SK-N-SH treated with all-trans-retinoic acid at 6 μM for 48 hours (cell line): ENCODE data around the gene ST6GAL1.

Experiments
- ARNTL ChIP-seq: fragments of 450-650 bp; formaldehyde crosslinking; IDR thresholded peaks from 2 replicates; pipeline ENCODE4 v1.5.0; 2020; ENCODE audit warnings: low read depth, mild to moderate bottlenecking, moderate library complexity, borderline replicate concordance
- CREB5 ChIP-seq: fragments of 250-450 bp; sonication (Bioruptor Pico); IDR thresholded peaks from 2 replicates; pipeline ENCODE4 v1.5.1; 2020; ENCODE audit warnings: low read depth, mild to moderate bottlenecking, moderate library complexity
- CSDC2 ChIP-seq: fragments of 250-450 bp; sonication (Bioruptor Pico); IDR thresholded peaks from 2 replicates; pipeline ENCODE4 v1.5.0; 2020; ENCODE audit warnings: mild to moderate bottlenecking, moderate library complexity
- ISL1 ChIP-seq: fragments of 250-450 bp; sonication (Bioruptor Pico); IDR thresholded peaks from 2 replicates; pipeline ENCODE4 v2.1.2; 2022; ENCODE audit warnings: mild to moderate bottlenecking, moderate library complexity
- PATZ1 ChIP-seq: fragments of 250-450 bp; sonication (Bioruptor Pico); IDR thresholded peaks from 2 replicates; pipeline ENCODE4 v1.8.0; 2020; ENCODE audit warnings: mild to moderate bottlenecking, moderate library complexity, borderline replicate concordance
- PPARA ChIP-seq: fragments of 250-450 bp; sonication (Bioruptor Pico); IDR thresholded peaks from 2 replicates; pipeline ENCODE4 v1.5.0; 2020; ENCODE audit warnings: mild to moderate bottlenecking, borderline replicate concordance
- RARB ChIP-seq: fragments of 250-450 bp; sonication (Bioruptor Pico); IDR thresholded peaks from 2 replicates; pipeline ENCODE4 v1.8.0; 2021; ENCODE audit warnings: mild to moderate bottlenecking, moderate library complexity
- SNAI2 ChIP-seq: fragments of 250-450 bp; sonication (Bioruptor Pico); IDR thresholded peaks from 2 replicates; pipeline ENCODE4 v1.5.0; 2020; ENCODE audit warnings: mild to moderate bottlenecking, moderate library complexity
- TSHZ2 ChIP-seq: fragments of 250-450 bp; sonication (Bioruptor Pico); IDR thresholded peaks from 2 replicates; pipeline ENCODE4 v1.5.0; 2020; ENCODE audit warnings: mild to moderate bottlenecking, moderate library complexity
- ZC3H10 ChIP-seq: fragments of 250-450 bp; sonication (Bioruptor Pico); IDR thresholded peaks from 2 replicates; pipeline ENCODE4 v1.5.1; 2021; ENCODE audit warnings: mild to moderate bottlenecking, moderate library complexity
- ZFP3 ChIP-seq: fragments of 250-450 bp; sonication (Bioruptor Pico); IDR thresholded peaks from 2 replicates; pipeline ENCODE4 v1.5.0; 2020; ENCODE audit warnings: mild to moderate bottlenecking, moderate library complexity
- ZNF70 ChIP-seq: fragments of 450-650 bp; formaldehyde crosslinking; IDR thresholded peaks from 2 replicates; pipeline ENCODE4 v1.5.0; 2020; ENCODE audit warnings: mild to moderate bottlenecking, moderate library complexity

DNA sequence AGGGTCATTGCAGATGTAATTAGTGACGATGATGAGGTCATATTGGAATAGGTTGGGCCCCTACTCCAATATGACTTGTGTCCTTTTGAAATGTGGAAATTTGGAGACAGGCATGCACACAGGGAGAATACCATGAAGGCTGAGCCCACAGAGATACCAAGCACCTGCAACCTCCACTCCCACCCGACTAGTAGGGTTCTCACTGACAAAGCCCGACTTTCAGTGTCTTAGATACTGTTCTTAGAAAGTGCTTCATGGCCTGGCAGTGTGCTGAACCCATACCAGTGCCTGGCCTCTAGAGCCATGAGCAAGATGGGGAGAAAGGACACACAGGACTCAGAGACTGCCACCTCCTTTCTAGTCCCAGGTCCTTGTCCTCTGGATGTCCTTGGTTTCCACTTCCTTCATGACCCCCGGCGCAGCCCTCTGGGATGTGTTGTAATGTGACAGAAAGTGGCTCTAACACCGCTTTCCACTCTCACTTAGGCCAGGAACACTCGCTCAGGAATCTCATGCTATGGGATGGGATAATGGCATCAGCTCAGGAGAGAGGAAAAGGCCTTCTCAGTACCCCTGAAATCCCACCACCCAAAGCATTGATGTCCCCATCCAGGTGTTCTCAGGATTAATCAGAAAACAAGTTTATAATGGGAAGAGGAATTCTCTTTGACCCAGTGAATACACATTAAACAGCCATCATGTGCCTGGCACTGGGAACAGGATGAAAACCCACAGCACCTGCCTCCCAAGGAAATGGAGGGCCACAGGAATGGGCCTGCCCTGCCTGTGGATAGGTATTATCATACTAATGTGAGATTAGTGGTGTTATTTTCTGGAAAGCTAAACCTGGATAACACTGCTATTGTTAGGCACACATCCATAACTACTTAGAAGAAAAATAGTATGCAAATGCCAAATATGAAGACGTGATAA, 149.0 kb downstream of the ST6GAL1 start:
- TF ChIP-seq ARNTL (CRISPR knock-in tag) (no peak), PPARA (CRISPR knock-in tag) (no peak), ZFP3 (CRISPR knock-in tag) (no peak), PATZ1 (CRISPR knock-in tag) (no peak), CREB5 (CRISPR knock-in tag) (no peak), RARB (CRISPR knock-in tag) (no peak), SNAI2 (CRISPR knock-in tag) (no peak), ISL1 (CRISPR knock-in tag) (no peak), TSHZ2 (CRISPR knock-in tag) (no peak), CSDC2 (CRISPR knock-in tag) (no peak), ZNF70 (CRISPR knock-in tag) (no peak), ZC3H10 (CRISPR knock-in tag) (no peak)
